ENCODE measurements around the gene SNAPIN. TPM values are rescaled to one million over a fixed set of nuclear protein-coding genes. Genes with fewer than 3 reads are reported as not detected.
"Not testable (repeated sequence)": the region's sequence is repeated elsewhere in the genome, so short reads cannot be mapped to it uniquely, and the experiment has no call there.

SNAPIN gene
- polyA plus RNA-seq, 3 donors: 30.7 to 141 (median 135) TPM

- peaks cover 21 to 36% of the 10 kb centered on the region in 2 donors for H3K36me3 ChIP-seq (replicated peaks in 1 of 2; ENCODE audit: control insufficient read depth in 1 of 2, insufficient read depth in 2 of 2, low read length in 2 of 2)
Measured at GRCh38 chr1:153670859-153671627, 12.5 kb downstream of the SNAPIN start, which contains the start of gene ILF2. Gene ILF2 (minus strand): TSS chr1:153670993. CDS start chr1:153670922, 71 bp downstream.

GRCh38 chr1:153671628-153672353 lies 13.3 kb downstream of the SNAPIN start:
- peaks cover 15 to 29% of the 10 kb centered on the region in 2 donors for H3K36me3 ChIP-seq (replicated peaks in 1 of 2; ENCODE audit: control insufficient read depth in 1 of 2, insufficient read depth in 2 of 2, low read length in 2 of 2)
- H3K27me3 ChIP-seq (ENCODE audit: control insufficient read depth in 2 of 2, insufficient read depth in 2 of 2, low read length in 2 of 2); H3K4me3 Mint-ChIP-seq; H3K9me3 ChIP-seq (replicated peaks in 1 of 2; ENCODE audit: control insufficient read depth in 1 of 2, insufficient read depth in 1 of 2, low read length in 2 of 2); H4K20me1 ChIP-seq (ENCODE audit: insufficient read depth, low read length); H3K9me3 Mint-ChIP-seq; H3K27me3 Mint-ChIP-seq (ENCODE audit: low read depth in 3 of 3): not testable (repeated sequence)
- H3K4me1 ChIP-seq (ENCODE audit: control insufficient read depth in 1 of 2, insufficient read depth in 2 of 2, low read length in 2 of 2): peaks cover 9 to 18% of the 10 kb centered on the region in 2 donors
- H3K79me2 ChIP-seq (ENCODE audit: insufficient read depth, low read length): peaks cover 39% of the 10 kb centered on the region
- peak overlapping the region; percentile 63 to 72 for H3K27ac ChIP-seq (ENCODE audit: low read depth in 1 of 2, low read length in 2 of 2)
- H3K4me3 ChIP-seq (replicated peaks in 1 of 3; ENCODE audit: low read depth in 2 of 3, low read length in 3 of 3): peak overlapping the region; percentile 52 to 95 (median 90)
- peak overlapping the region; percentile 54 for H3K9ac ChIP-seq (ENCODE audit: insufficient read depth, low read length, poor library complexity, severe bottlenecking)
- H3K27ac Mint-ChIP-seq: peak overlapping the region in 5 of 7 donors; percentile 13 to 78 (median 69)
- H3K36me3 Mint-ChIP-seq: peaks cover 22 to 28% of the 10 kb centered on the region in 2 donors
- WGBS (ENCODE audit: insufficient coverage): 38% methylated on average over 4 of the region's 28 CpGs
- peak in 2 of 3 donors; percentile 27 to 31 for DNase-seq
- intact Hi-C loops (cut with micrococcal nuclease): loop anchor here in 1 of 2 donors (2.0 to 5.0 kb wide), 2 partner anchors 39 to 55 kb away; partner anchors contain the start of gene CHTOP
- H3K4me2 ChIP-seq (replicated peaks; ENCODE audit: extremely low read depth, low read length, poor library complexity, severe bottlenecking): peak overlapping the region; percentile 92
- peak overlapping the region; percentile 53 for H2AFZ ChIP-seq (ENCODE audit: insufficient read depth, low read depth, low read length, poor library complexity, severe bottlenecking)
- peaks cover 17% of the 10 kb centered on the region for H3K4me1 Mint-ChIP-seq

More at GRCh38 chr1:153670859-153671627, 12.5 kb downstream of the SNAPIN start, which contains the start of gene ILF2:
- peaks cover 17% of the 10 kb centered on the region for H3K4me1 Mint-ChIP-seq
- under 1% methylated on average over 28 of the region's 35 CpGs for WGBS (ENCODE audit: insufficient coverage)
- no peaks in the 10 kb centered on the region for H3K9me3 Mint-ChIP-seq
- Histone ChIP-seq H3K4me3 (replicated peaks in 1 of 3; ENCODE audit: low read depth in 2 of 3, low read length in 3 of 3) (peak within 1 kb of the TSS; percentile 90 to 95 (median 93)), H2AFZ (ENCODE audit: insufficient read depth, low read depth, low read length, poor library complexity, severe bottlenecking) (peak within 1 kb of the TSS; percentile 69), H3K79me2 (ENCODE audit: insufficient read depth, low read length) (peaks cover 39% of the 10 kb centered on the region), H3K4me2 (replicated peaks; ENCODE audit: extremely low read depth, low read length, poor library complexity, severe bottlenecking) (peak within 1 kb of the TSS; percentile 92), H3K27me3 (ENCODE audit: control insufficient read depth in 2 of 2, insufficient read depth in 2 of 2, low read length in 2 of 2) (no peaks in the 10 kb centered on the region), H3K9ac (ENCODE audit: insufficient read depth, low read length, poor library complexity, severe bottlenecking) (peak within 1 kb of the TSS; percentile 85), H4K20me1 (ENCODE audit: insufficient read depth, low read length) (no peaks in the 10 kb centered on the region), H3K9me3 (replicated peaks in 1 of 2; ENCODE audit: control insufficient read depth in 1 of 2, insufficient read depth in 1 of 2, low read length in 2 of 2) (no peaks in the 10 kb centered on the region), H3K4me1 (ENCODE audit: control insufficient read depth in 1 of 2, insufficient read depth in 2 of 2, low read length in 2 of 2) (peaks cover 9 to 18% of the 10 kb centered on the region in 2 donors), H3K27ac (ENCODE audit: low read depth in 1 of 2, low read length in 2 of 2) (peak within 1 kb of the TSS; percentile 81 to 88)
- intact Hi-C loops (cut with micrococcal nuclease): loop anchor here in 1 of 2 donors (1.0 to 5.0 kb wide), 3 partner anchors 12 to 56 kb away; partner anchors contain the start of gene CHTOP
- no peak within 1 kb of the TSS for H3K4me3 Mint-ChIP-seq
- peak within 1 kb of the TSS in 3 of 7 donors; percentile 17 to 78 (median 59) for H3K27ac Mint-ChIP-seq
- no peak for TF ChIP-seq CTCF (IDR thresholded peaks at IDR 0.05)
- no peaks in the 10 kb centered on the region for H3K27me3 Mint-ChIP-seq (ENCODE audit: low read depth in 3 of 3)
- peak; percentile 98 to 100 (median 99) for DNase-seq
- peaks cover 29 to 35% of the 10 kb centered on the region in 2 donors for H3K36me3 Mint-ChIP-seq
